HG03060 (cell line): Measurements from ENCODE around the gene MROH9.
"Not testable (repeated sequence)": the region's sequence is repeated elsewhere in the genome, so short reads cannot be mapped to it uniquely, and the experiment has no call there.

ENCODE experiments used
- ATAC-seq: cut with Tn5 transposase; IDR thresholded peaks from one replicate; pipeline ENCODE4 v1.9.1; 2021; ENCODE audit warnings: low read depth, moderate number of reproducible peaks; ENCODE audit not compliant: unreplicated experiment

Gene MROH9, protein sequence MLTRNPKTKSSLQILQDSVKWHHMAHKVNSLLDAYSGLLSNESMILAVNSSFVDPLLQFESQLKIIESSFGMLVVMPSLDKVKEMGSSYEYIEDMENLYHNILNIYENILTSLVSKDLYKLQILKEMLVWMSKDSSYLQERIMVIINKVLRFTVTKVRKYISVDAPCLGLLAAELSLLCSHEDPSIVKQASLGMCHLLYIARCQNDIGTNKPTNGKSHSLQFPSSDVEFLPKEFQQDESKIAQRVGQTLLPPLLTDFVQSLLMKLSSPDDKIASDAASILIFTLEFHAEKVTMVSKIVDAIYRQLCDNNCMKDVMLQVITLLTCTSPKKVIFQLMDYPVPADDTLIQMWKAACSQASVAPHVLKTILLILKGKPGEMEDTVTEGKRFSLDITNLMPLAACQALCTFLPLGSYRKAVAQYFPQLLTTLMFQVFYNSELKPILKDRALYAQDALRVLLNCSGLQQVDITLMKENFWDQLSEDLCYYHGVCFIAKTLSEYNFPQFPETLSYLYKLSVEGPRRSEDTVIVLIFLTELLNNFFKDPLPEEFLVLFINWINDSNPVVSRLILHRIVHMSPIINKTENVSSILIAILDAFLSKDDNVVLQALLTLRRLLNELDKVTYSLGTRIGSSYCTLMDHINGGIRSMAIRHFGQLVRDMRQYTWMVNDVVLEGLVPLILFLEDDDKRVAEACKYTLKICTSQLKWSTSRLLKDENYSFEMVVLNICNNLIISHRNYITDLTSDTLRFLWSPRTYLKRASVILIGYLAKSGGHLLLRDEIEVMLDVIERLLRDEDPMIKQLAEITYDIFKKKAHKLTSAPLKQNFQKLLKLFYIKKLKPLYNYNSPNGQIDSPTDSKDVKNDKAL

DNA sequence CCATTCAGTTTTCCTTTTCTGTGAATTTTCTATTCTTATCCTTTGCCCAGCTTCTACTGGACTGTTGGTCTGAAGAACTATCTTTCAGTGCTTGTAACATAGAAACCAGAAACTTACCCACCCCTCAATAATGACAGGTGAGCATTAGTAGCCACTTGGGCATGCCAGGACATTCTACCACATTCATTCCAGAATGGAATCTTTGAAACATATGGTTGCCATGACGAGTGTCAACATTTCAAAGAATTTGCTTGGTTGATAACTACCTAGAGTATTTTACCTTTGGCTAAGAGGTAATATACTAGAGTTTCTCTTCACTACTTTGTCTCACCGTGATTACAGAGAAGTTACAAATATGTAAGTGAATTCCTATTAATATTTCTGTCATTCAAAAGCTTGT, at the start of gene MROH9:
TSS of gene MROH9 (plus strand) at position 304 of the 400 bp plus-strand sequence. CDS start 10,023 bp downstream, outside the sequence.
- ATAC-seq = no peak

DNA sequence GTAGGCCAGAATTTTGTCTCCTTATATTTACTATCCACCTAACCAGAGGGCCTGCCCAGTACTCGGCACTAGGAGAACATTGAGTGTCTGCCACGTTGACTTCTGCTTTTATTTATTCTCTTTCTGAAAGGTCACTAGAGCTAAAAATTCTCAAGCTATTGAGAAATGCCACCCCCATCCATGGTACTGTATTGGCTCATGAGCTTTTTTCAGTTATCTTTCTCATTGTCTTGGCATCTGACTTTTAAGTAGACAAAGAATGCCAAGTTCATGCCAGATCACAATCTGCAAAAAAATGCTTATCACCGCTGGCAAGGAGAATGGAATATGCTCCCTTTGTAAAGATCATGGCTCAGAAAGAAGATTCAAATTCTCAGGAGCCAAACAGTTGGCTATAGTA, 49.8 kb upstream of the MROH9 start:
- ATAC-seq = no peak

DNA sequence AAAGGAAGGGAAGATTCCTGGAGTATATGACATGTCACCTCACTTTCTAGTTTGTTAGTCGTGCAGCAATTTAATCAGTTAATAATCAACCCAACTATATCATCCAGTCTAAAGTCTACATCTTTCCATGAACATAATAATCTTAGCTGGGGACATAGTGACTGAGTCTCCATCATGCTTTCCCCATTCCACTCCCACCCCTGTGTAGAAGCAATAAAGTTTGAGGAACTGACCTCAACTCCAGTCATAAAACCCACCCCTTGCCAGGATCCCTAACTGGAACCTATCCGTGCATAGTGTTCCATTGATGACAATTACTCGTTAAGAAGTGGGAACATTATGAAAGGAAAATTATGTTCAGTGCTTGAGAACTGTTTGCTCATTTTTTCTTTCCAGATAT, 48.9 kb upstream of the MROH9 start:
- no peak for ATAC-seq

DNA sequence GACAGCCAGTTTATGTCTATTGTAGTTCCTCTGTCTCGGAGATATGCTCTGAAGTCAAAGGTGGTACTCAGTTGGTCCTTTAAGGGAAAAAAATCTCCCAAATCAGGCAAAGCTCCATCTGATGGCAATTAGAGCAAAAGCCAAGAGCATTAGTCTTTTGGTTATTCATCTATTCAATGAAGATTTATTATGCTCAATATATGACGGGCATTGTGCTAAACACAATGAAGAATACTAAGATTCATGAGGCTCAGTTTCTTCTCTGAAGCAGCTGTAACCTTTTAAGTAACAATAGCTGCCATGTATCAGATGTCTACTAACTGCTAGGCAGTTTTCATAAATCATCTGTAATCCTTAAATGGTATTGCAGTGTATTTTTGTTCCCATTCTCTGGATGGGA, 47.6 kb upstream of the MROH9 start:
- no peak for ATAC-seq

DNA sequence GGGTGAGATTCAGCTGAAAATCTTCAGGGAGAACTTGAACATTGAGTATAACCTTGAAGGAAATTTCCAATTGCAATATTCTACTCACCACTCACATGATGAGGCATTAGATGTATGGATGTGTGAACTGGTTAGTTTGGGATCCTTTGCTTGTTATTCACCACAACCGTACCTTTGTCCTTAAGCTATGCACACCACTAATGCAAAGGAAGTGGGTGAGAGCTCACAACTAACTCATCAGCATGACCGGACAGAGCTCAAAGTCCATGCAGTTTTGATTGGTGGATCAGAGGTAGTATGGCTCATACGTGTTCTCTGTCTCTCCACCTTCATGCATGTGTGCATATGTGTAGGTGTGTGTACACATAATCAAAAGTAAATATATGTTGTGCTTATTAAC, 43.5 kb upstream of the MROH9 start:
- no peak for ATAC-seq

DNA sequence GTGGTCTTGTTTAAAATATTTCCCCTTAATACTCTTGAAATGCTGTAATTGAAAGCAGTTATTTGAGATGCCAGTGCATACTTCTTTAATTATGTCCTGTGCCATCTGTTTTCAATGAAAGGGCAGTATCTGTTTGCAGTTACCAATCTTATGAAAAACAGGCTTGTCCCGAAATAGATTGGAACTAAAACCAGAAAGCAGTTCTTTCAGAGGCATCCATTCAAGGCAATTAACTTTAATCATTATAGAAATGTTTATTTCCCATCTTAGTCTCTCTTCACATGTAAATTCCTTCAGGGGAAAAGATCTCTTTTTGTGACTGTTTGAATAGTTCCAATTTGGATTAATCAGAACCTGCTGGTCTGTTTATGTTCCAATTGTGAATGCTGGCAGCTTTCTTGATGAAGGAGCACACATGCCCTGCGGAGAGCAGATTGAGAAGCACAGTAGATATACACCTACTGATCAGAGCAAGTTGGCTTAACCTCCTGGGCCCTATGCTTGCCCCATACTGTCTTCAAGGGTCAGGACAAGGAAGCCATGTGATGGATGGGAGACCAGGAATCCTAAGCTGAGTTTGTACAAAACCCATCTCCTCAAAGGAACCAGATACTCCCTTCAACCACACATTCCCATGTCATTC, 41.6 kb upstream of the MROH9 start:
- ATAC-seq = no peak

DNA sequence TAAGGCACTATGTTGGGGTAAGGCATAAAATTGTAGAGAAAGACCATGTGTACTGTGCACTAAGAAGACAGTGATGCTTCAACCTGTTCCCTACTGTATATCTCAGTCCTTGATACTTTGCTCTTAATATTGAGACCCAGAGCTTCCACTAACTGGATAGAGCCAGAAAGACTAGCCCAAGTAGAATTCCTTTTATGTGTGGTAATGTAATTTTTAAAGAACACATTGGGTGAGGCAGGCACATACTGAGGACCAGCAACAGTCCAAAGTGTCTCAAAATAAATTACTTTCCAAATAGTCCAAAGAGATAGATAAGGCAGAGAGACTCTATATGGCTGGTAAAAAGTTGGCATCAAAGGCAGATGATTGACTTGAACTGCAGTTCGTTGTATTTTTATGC, 31.4 kb upstream of the MROH9 start:
- no peak for ATAC-seq

DNA sequence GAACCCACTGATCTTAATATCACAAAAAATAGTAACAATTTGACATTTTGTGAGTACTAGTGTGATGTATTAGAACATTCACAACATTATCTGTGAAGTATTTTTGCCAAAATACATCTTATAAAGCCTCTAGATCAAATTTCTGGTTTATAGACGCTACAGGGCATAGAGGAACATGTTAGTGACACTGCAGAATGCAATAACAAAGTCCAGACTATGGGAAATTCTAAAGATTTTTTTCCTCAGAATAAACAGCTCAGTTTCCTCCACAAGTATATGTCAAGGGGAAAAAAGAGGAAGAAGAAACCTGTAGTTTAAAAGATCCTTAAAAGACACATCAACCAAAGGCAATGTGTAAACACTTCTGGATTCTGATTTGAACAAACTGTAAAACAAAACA, 26.4 kb upstream of the MROH9 start:
- ATAC-seq = no peak

DNA sequence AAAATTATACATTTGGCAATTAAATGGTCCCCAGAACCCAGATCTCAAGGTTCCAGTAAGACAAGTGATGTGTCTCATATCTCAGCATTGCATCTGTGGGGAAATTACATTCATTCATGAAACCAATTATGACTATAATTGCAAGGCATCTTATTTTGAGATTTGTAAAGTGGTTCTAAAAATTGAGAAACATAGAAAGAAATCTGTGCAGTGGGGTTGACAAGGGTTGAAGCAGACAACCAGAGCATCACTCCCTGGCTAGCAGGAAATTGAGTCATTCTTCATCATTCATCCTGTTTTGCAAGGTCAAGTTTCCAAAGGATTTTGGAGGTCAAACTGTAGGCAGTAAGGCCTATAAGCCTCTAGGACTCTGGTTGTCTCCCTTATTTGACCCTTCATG, 25.1 kb upstream of the MROH9 start:
- ATAC-seq = no peak

DNA sequence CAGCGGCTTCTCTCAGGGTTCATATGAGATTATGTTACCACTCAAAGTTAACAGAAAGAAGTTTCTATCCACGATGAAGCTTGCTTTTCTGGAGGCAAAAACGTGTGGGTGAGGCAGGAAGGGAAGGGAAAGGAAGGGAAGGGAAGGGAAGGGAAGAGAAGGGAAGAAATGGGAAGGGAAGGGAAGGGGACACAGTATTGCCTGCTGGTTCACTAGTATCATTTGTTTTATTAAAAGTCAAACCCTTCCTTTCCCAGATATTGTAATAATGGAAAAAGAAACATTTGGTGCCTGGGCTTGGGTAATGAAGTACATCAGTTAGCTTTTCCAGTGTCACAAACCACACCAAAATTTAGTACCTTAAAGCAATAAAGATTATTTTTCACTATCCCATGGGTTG, 18.0 kb upstream of the MROH9 start:
- ATAC-seq = no peak

DNA sequence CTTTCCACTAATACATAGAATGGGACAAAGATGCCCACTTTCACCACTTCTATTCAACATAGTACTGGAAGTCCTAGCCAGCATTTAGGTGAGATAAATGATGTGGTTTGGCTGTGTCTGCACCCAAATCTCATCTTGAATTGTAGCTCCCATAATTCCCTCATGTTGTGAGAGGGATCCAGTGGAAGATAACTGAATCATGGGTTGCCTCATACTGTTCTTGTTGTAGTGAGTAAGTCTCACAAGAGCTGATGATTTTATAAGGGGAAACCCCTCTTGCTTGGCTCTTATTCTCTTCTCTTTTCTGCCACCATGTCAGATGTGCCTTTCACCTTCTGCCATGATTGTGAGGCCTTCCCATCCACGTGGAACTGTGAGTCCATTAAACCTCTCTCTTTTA, 10.7 kb upstream of the MROH9 start:
- not testable (repeated sequence) for ATAC-seq

DNA sequence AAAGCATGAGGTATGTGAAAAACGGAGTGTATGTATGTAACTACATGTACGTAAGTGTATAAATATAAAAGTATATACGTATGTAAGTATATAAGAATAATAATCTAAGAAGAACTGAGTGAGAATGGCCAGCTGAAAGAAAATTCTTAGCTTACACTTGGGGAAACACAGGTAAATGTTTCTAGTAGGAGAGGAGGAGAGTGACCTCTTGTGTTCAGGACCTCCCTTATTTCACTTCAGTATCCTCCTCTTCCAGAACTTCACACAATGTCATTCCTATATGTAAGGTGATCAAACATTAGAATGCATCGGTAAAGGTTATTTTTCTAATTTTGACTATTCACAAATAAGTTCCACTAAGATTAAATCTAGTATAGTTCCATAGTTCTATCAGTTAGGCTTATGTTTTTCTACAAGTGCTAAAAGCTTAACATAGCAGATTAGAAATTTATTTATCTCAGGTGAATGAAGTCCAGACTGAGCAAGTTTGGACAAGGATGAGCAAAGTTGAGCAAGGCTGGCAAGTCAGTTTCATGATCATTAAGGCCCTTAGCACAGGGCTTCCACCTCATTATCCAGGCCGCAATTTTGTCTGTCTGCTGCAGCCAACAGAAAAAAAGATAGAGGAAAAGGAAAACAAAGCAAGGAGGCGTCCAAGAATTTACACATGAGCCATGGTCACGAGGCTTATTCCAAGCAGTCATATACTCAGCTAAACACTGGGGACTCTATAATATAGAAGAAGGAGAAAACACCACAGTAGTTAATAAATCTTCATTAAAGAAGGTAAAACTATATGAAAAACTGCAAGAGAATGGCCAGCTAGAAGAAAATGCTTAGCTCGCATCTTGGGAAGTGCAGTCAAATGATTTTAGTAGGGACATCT, 7.1 kb upstream of the MROH9 start:
- ATAC-seq = no peak

DNA sequence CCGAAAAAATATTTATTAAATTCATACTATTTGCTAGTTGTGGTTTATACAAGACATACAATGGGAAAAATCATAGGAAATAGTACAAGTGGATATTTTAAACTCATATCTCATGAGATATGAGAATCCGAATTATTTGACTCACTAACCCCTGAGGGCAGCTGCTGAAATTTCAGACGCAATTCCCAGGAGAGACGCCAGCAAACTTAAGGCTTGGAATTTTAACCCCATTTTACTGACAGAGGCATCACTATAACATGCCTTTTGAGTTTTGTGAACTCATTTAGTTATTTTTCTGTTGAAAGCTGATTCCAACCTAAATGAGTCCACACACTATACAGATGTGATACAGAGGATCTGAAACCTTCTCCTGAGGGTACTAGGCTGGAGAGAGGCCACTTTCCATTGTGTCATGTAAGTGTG, 5.9 kb upstream of the MROH9 start:
- ATAC-seq = no peak

DNA sequence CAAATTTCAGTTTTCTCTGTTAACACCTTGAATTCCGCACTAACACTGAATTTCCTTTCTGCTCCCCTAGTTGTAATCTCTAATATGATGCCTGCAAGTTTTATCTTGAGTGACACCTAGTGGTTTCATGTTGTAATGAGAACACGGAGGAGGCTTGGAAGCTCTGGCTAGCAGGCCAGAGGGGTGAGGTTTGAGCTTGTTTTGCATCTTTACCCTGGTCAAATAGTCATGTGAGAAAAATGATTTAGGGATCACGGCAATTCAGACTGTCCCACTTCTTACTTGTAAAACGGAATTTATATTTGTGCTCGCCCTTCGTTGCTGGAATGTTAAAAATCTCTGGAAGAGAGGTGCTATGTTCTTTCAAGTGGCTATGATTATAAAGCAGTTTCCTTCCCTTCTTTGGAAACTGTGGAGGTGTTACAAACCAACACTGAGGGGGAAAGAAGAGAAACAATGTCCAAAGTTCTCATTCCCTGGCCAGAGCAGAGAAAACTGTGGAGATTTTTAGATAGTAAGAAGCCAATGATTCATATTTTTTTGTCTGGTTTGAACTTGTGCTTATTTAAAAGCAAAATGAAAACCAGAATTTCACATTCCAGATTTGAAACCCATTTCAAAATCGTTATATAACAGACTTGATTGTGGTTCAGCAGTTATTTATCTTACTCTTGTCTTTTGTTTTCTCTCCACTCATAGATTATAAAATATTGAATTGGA, 5.3 kb upstream of the MROH9 start:
- peak; percentile 86 for ATAC-seq

DNA sequence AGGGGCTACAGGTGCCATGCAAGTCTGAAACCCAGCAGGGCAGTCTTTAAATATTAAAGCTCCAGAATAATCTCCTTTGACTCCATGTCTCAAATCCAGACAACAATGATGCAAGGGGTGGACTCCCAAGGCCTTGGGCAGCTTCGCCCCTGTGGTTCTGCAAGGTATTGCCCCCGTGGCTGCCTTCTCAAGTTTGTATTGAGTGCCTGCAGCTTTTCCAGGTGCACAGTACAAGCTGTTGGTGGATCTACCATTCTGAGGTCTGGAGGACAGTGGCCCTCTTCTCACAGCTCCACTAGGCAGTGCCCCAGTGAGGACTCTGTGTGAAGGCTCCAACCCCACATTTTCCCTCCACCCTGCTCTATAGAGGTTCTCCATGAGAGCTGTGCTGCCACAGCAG, 3.7 kb upstream of the MROH9 start:
- ATAC-seq = no peak

DNA sequence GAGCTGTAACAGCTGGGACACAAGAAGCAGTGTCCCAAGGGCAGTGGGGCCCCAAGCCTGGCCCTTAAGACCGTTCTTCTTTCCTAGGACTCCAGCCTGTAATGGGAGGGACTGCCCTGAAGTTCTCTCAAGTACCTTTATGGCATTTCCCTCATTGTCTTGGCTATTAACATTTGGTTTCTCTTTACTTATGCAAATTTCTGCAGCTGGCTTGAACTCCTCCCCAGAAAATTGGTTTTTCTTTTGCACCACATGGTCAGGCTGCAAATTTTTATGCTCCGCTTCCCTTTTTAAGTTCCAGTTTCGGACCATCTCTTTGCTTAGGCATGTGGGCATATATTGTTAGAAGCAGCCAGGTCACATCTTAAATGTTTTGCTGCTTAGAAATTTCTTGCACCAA, 3.1 kb upstream of the MROH9 start:
- no peak for ATAC-seq

DNA sequence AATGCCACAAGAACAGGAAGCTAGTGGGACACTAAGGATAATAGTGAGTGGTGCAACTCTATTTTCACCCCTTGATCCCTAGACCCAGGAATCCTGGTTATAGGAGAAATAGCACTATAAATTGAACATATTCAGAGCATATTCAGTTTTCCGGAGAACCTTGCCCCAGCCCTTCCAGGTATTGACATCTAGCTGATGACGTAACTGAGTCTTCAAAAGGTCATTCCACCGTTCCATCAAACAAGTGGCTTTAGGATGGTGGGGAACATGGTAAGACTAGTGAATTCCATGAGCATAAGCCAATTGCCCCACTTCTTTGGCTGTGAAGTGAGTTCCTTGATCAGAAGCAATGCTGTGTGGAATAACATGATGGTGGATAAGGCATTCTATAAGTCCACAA, 2.9 kb downstream of the MROH9 start:
- no peak for ATAC-seq

DNA sequence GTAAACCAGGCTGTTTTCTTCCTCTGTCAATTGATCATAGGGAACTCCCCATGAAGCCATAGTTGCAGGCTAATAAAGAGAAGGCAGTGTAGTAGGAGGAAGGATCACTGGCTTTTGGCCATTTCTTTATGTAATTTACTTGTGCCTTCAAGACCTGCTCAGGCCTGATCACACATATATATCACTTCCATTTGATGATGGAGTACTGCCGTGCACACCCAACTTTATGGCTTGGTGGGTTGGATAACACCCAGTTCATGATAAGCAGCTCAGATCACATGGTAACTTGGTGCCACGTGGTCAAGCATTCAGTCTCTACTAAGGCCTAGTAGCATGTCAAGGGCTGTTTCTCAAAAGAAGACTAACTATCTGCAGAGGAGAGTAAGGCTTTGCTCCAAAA, 4.1 kb downstream of the MROH9 start:
- no peak for ATAC-seq

DNA sequence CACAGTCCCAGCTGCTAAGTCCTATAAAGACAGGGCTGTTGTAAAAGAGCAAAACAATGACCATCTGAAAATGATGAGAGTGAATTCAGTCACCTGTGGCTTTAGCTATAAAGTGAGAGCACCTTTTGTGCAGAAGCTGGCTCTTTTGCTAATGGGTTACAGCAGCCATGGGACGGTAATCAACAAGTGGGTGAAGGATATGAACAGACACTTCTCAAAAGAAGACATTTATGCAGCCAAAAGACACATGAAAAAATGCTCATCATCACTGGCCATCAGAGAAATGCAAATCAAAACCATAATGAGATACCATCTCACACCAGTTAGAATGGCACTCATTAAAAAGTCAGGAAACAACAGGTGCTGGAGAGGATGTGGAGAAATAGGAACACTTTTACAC, 16.4 kb downstream of the MROH9 start:
- ATAC-seq = not testable (repeated sequence)

DNA sequence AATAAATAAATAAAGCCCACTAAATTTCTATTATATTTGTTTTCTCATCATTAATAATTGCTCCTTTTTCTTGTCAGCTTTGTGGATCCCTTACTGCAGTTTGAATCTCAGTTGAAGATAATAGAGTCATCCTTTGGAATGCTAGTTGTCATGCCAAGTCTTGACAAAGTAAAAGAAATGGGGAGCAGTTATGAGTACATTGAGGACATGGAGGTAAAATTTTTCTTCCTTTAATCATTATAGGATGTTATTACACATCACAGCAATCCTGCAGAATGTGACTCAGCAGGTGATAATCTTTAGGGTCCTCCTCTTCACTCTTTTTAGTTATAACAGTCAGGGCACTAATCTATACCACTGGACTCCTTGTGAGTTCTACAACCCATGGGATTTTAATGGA, 24.1 kb downstream of the MROH9 start:
- ATAC-seq = no peak
